HG03159 (cell line): Measurements from ENCODE around the gene RAB5IF.
A peak's percentile ranks its signal among the peaks of the same experiment; 100 is the strongest.
"Not testable (repeated sequence)": the region's sequence is repeated elsewhere in the genome, so short reads cannot be mapped to it uniquely, and the experiment has no call there.

Experiments
- ATAC-seq: cut with Tn5 transposase; IDR thresholded peaks from one replicate; pipeline ENCODE4 v1.9.1; 2021; ENCODE audit warnings: mild to moderate bottlenecking, moderate library complexity; ENCODE audit not compliant: unreplicated experiment

The RAB5IF gene

GRCh38 chr20:36585410-36586125 is 20.0 kb upstream of the RAB5IF start:
- ATAC-seq = no peak

GRCh38 chr20:36587388-36588070 is 18.1 kb upstream of the RAB5IF start:
- no peak for ATAC-seq

GRCh38 chr20:36591281-36591680 is 14.3 kb upstream of the RAB5IF start:
- ATAC-seq = no peak

- no peak for ATAC-seq
These were observed 13.5 kb upstream of the RAB5IF start for GRCh38 chr20:36591854-36592641.

- ATAC-seq = no peak
These were observed 12.1 kb upstream of the RAB5IF start for GRCh38 chr20:36593347-36593929.

- ATAC-seq = no peak
These were observed 5.7 kb upstream of the RAB5IF start for GRCh38 chr20:36599912-36600345.

- ATAC-seq = no peak
These were observed 4.0 kb upstream of the RAB5IF start for GRCh38 chr20:36601540-36601939.

GRCh38 chr20:36604952-36605398 is 604 bp upstream of the RAB5IF start:
- ATAC-seq = peak; percentile 38

- ATAC-seq = no peak
These were observed 833 bp downstream of the RAB5IF start for GRCh38 chr20:36606158-36607066.

- no peak for ATAC-seq
These were observed 2.2 kb downstream of the RAB5IF start for GRCh38 chr20:36607586-36608387.

- ATAC-seq = not testable (repeated sequence)
These were observed 2.8 kb downstream of the RAB5IF start for GRCh38 chr20:36608388-36608728.

- no peak for ATAC-seq
These were observed 6.0 kb downstream of the RAB5IF start for GRCh38 chr20:36611625-36612024.

GRCh38 chr20:36613974-36614373 is 8.4 kb downstream of the RAB5IF start:
- ATAC-seq = no peak

- ATAC-seq = no peak
These were observed 9.4 kb downstream of the RAB5IF start for GRCh38 chr20:36614781-36615557.

GRCh38 chr20:36620917-36621316 is 15.3 kb downstream of the RAB5IF start:
- ATAC-seq = no peak

- no peak for ATAC-seq
These were observed 17.9 kb downstream of the RAB5IF start for GRCh38 chr20:36623444-36623843.

- ATAC-seq = no peak
These were observed 18.7 kb downstream of the RAB5IF start for GRCh38 chr20:36624068-36624943.

GRCh38 chr20:36624944-36625324 is 19.4 kb downstream of the RAB5IF start:
- ATAC-seq = no peak
